ENCODE data around the gene ATP5PD.
"Not testable (repeated sequence)": the region's sequence is repeated elsewhere in the genome, so short reads cannot be mapped to it uniquely, and the experiment has no call there.

Gene ATP5PD

GRCh38 chr17:75077072-75077495 is 30.3 kb upstream of the ATP5PD start:
- DNase-seq, result no peak

GRCh38 chr17:75075597-75076336 is 29.0 kb upstream of the ATP5PD start:
- DNase-seq, result no peak

- DNase-seq, result no peak
These were observed 27.8 kb upstream of the ATP5PD start for GRCh38 chr17:75074532-75074931.

GRCh38 chr17:75073618-75074047 is 26.9 kb upstream of the ATP5PD start:
- DNase-seq, result no peak

- not testable (repeated sequence) for DNase-seq
These were observed 26.1 kb upstream of the ATP5PD start for GRCh38 chr17:75072909-75073308.

GRCh38 chr17:75071478-75072271 is 24.9 kb upstream of the ATP5PD start:
- DNase-seq, result not testable (repeated sequence)

GRCh38 chr17:75069783-75070182 is 23.0 kb upstream of the ATP5PD start:
- DNase-seq, result no peak

- no peak for DNase-seq
These were observed 22.0 kb upstream of the ATP5PD start for GRCh38 chr17:75068750-75069149.

GRCh38 chr17:75067856-75068255 is 21.1 kb upstream of the ATP5PD start:
- no peak for DNase-seq

- DNase-seq, result no peak
These were observed 18.9 kb upstream of the ATP5PD start for GRCh38 chr17:75065562-75066151.

GRCh38 chr17:75064867-75065561 is 18.2 kb upstream of the ATP5PD start:
- DNase-seq, result no peak

- DNase-seq, result no peak
These were observed 17.7 kb upstream of the ATP5PD start for GRCh38 chr17:75064460-75064859.

GRCh38 chr17:75064040-75064439 is 17.3 kb upstream of the ATP5PD start:
- DNase-seq, result no peak

- DNase-seq, result no peak
These were observed 16.9 kb upstream of the ATP5PD start for GRCh38 chr17:75063626-75064025.

GRCh38 chr17:75063201-75063600 is 16.4 kb upstream of the ATP5PD start:
- DNase-seq, result no peak

GRCh38 chr17:75061618-75062017 is 14.8 kb upstream of the ATP5PD start:
- DNase-seq, result no peak

GRCh38 chr17:75061055-75061438 is 14.3 kb upstream of the ATP5PD start:
- DNase-seq, result no peak

GRCh38 chr17:75060434-75061054 is 13.8 kb upstream of the ATP5PD start:
- no peak for DNase-seq

GRCh38 chr17:75059369-75060345 is 12.9 kb upstream of the ATP5PD start:
- no peak for DNase-seq

- no peak for DNase-seq
These were observed 5.2 kb upstream of the ATP5PD start for GRCh38 chr17:75051941-75052340.

GRCh38 chr17:75049706-75050105 is 2.9 kb upstream of the ATP5PD start:
- DNase-seq, result no peak

GRCh38 chr17:75049057-75049456 is 2.3 kb upstream of the ATP5PD start:
- no peak for DNase-seq

Data from CD4-positive, alpha-beta T cell treated with Interferon gamma for 1 hour (primary cell).